Astrocyte (in vitro differentiated cells and primary cell): ENCODE data around the gene TRIP12. TPM values are rescaled to one million over a fixed set of nuclear protein-coding genes. Genes with fewer than 3 reads are reported as not detected.
A peak's percentile ranks its signal among the peaks of the same experiment; 100 is the strongest.

Experiments
- DNase-seq: peaks from one replicate; pipeline ENCODE4 v3.0.0-alpha.2; 2010; ENCODE audit warnings: low read depth
- FAIRE-seq: peaks from 2 replicates; lab custom pipeline; 2011; peaks lifted over from hg19 to GRCh38; lab: Jason Lieb, UNC
- H2AFZ ChIP-seq: 2 replicates; pipeline ENCODE4 v1.6.0; 2012; ENCODE audit warnings: low read depth, low read length, inconsistent platforms
- H3K27ac ChIP-seq: 2 replicates; pipeline ENCODE4 v1.5.1; 2011; ENCODE audit warnings: low read depth, low read length, inconsistent platforms
- H3K27me3 ChIP-seq: 2 replicates; pipeline ENCODE4 v1.6.0; 2011; ENCODE audit warnings: low read length, inconsistent platforms; ENCODE audit not compliant: insufficient read depth
- H3K36me3 ChIP-seq: 2 replicates; pipeline ENCODE4 v1.5.1; 2011; ENCODE audit warnings: low read length, inconsistent platforms; ENCODE audit not compliant: insufficient read depth
- H3K4me1 ChIP-seq: 2 replicates; pipeline ENCODE4 v1.5.1; 2011; ENCODE audit warnings: low read length, inconsistent platforms; ENCODE audit not compliant: insufficient read depth
- H3K4me2 ChIP-seq: 2 replicates; pipeline ENCODE4 v1.6.0; 2012; ENCODE audit warnings: low read length, inconsistent platforms
- H3K4me3 ChIP-seq: 2 replicates; pipeline ENCODE4 v1.5.1; 2011; ENCODE audit warnings: low read depth, mild to moderate bottlenecking, low read length, inconsistent platforms; ENCODE audit not compliant: insufficient read depth
- H3K79me2 ChIP-seq: 2 replicates; pipeline ENCODE4 v1.6.0; 2012; ENCODE audit warnings: mild to moderate bottlenecking, low read length, inconsistent platforms; ENCODE audit not compliant: insufficient read depth
- H3K9ac ChIP-seq: 2 replicates; pipeline ENCODE4 v1.6.0; 2012; ENCODE audit warnings: mild to moderate bottlenecking, low read length, inconsistent platforms
- H3K9me3 ChIP-seq: 2 replicates; pipeline ENCODE4 v1.5.1; 2012; ENCODE audit warnings: low read depth, mild to moderate bottlenecking, low read length, inconsistent platforms; ENCODE audit not compliant: insufficient read depth
- H4K20me1 ChIP-seq: 2 replicates; pipeline ENCODE4 v1.6.0; 2012; ENCODE audit warnings: low read length, inconsistent platforms; ENCODE audit not compliant: insufficient read depth
- H3K27ac Mint-ChIP-seq: one replicate; pipeline ENCODE4 v1.8.0; 2021; ENCODE audit warnings: mild to moderate bottlenecking, mixed read lengths; ENCODE audit not compliant: unreplicated experiment
- H3K27me3 Mint-ChIP-seq: one replicate; pipeline ENCODE4 v1.8.0; 2021; ENCODE audit warnings: low read depth, mixed read lengths; ENCODE audit not compliant: unreplicated experiment
- H3K36me3 Mint-ChIP-seq: one replicate; pipeline ENCODE4 v1.8.0; 2021; ENCODE audit warnings: low read depth, mixed read lengths; ENCODE audit not compliant: unreplicated experiment
- H3K4me1 Mint-ChIP-seq: one replicate; pipeline ENCODE4 v1.8.0; 2021; ENCODE audit warnings: low read depth, mixed read lengths; ENCODE audit not compliant: unreplicated experiment
- H3K4me3 Mint-ChIP-seq: one replicate; pipeline ENCODE4 v1.8.0; 2021; ENCODE audit warnings: mild to moderate bottlenecking, moderate library complexity, mixed read lengths; ENCODE audit not compliant: unreplicated experiment
- H3K9me3 Mint-ChIP-seq: one replicate; pipeline ENCODE4 v1.8.0; 2021; ENCODE audit warnings: mild to moderate bottlenecking, mixed read lengths; ENCODE audit not compliant: unreplicated experiment
- EZH2 ChIP-seq: IDR thresholded peaks from 2 replicates; pipeline ENCODE4 v1.6.1; 2012; ENCODE audit warnings: mild to moderate bottlenecking, low read length, inconsistent platforms; ENCODE audit not compliant: insufficient read depth
- total RNA-seq: library from RNA; stranded (reverse); gene quantifications from 2 replicates; pipeline ENCODE4 v1.2.1, GENCODE V29; 2021
- TF ChIP-seq, protein P1 (sequence below): IDR thresholded peaks from 2 replicates; pipeline ENCODE4 v1.5.1; 2011; ENCODE audit warnings: low read depth, mild to moderate bottlenecking, inconsistent platforms, low read length, moderate library complexity; ENCODE audit not compliant: insufficient read depth

TRIP12 gene
- total RNA-seq, 1 donor from 2014 or later, result 379 TPM

DNA sequence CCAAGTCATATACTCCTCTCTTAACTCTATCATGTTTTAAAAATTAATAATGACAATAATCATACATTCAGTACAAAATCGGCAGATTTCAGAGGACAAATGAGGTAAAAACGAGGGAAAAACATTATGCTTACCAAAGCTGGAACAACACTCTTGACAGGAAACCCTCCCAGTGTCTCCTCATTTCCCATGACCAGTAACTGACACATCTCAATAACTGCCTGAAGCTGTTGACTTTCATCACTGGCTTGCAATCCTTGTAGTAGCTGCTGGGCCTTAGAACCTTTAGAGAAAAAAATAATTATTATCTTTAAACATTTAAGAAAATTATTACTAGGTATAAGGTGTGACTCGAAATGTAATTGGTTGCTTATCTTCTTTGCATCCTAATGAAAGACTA lies 103.6 kb downstream of the TRIP12 start:
- peaks cover 4% of the 10 kb centered on the region for H3K36me3 Mint-ChIP-seq
- no peak for FAIRE-seq
- peaks cover 15% of the 10 kb centered on the region for H3K4me1 ChIP-seq

DNA sequence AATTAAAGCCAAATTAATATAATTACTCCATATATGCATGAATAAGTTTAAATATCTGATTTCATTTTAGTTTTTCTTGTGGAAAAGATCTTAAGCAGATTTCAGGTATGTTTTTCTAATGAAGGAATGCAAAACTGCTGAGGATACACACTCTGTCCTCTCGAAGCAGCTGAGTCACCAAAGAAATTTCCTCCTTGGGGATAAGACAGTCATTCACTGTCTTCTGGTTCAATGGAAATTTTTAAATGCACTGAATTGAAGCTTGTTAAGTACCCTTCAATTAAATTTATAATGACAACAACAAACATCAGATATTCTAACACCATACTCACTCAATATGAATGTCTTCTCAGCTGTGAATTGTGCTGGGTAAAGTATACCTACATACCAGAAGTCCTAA lies 106.0 kb downstream of the TRIP12 start:
- Mint-ChIP-seq H3K27ac (peak overlapping the region; percentile 58), H3K36me3 (no peaks in the 10 kb centered on the region), H3K4me1 (peaks cover 24% of the 10 kb centered on the region), H3K4me3 (no peak overlapping the region), H3K9me3 (no peaks in the 10 kb centered on the region), H3K27me3 (no peaks in the 10 kb centered on the region)
- Histone ChIP-seq H2AFZ (no peak overlapping the region), H3K27me3 (no peaks in the 10 kb centered on the region), H3K4me3 (no peak overlapping the region), H3K27ac (peak overlapping the region; percentile 36), H3K4me1 (peaks cover 15% of the 10 kb centered on the region), H4K20me1 (peaks cover 15% of the 10 kb centered on the region), H3K4me2 (peak overlapping the region; percentile 47), H3K79me2 (no peaks in the 10 kb centered on the region), H3K9me3 (no peaks in the 10 kb centered on the region), H3K36me3 (peaks cover 31% of the 10 kb centered on the region), H3K9ac (peak overlapping the region; percentile 13)
- TF ChIP-seq, protein P1, sequence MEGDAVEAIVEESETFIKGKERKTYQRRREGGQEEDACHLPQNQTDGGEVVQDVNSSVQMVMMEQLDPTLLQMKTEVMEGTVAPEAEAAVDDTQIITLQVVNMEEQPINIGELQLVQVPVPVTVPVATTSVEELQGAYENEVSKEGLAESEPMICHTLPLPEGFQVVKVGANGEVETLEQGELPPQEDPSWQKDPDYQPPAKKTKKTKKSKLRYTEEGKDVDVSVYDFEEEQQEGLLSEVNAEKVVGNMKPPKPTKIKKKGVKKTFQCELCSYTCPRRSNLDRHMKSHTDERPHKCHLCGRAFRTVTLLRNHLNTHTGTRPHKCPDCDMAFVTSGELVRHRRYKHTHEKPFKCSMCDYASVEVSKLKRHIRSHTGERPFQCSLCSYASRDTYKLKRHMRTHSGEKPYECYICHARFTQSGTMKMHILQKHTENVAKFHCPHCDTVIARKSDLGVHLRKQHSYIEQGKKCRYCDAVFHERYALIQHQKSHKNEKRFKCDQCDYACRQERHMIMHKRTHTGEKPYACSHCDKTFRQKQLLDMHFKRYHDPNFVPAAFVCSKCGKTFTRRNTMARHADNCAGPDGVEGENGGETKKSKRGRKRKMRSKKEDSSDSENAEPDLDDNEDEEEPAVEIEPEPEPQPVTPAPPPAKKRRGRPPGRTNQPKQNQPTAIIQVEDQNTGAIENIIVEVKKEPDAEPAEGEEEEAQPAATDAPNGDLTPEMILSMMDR, result no peak
- TF ChIP-seq EZH2, result no peak
- DNase-seq (peak; percentile 48), FAIRE-seq (peak; percentile 60)

More for the DNA sequence above, 103.6 kb downstream of the TRIP12 start:
- H3K9me3 Mint-ChIP-seq, result no peaks in the 10 kb centered on the region
- peaks cover 25% of the 10 kb centered on the region for H4K20me1 ChIP-seq
- no peak for DNase-seq
- H2AFZ ChIP-seq, result no peak overlapping the region
- TF ChIP-seq, protein P1, result no peak
- no peak for TF ChIP-seq EZH2
- no peak overlapping the region for H3K27ac Mint-ChIP-seq
- H3K79me2 ChIP-seq, result no peaks in the 10 kb centered on the region
- H3K9me3 ChIP-seq, result no peaks in the 10 kb centered on the region
- no peak overlapping the region for H3K4me2 ChIP-seq
- H3K9ac ChIP-seq, result no peak overlapping the region
- H3K4me3 ChIP-seq, result no peak overlapping the region
- no peak overlapping the region for H3K27ac ChIP-seq
- no peaks in the 10 kb centered on the region for H3K27me3 ChIP-seq
- no peak overlapping the region for H3K4me3 Mint-ChIP-seq
- H3K27me3 Mint-ChIP-seq, result no peaks in the 10 kb centered on the region
- H3K4me1 Mint-ChIP-seq, result peaks cover 32% of the 10 kb centered on the region
- peaks cover 21% of the 10 kb centered on the region for H3K36me3 ChIP-seq

DNA sequence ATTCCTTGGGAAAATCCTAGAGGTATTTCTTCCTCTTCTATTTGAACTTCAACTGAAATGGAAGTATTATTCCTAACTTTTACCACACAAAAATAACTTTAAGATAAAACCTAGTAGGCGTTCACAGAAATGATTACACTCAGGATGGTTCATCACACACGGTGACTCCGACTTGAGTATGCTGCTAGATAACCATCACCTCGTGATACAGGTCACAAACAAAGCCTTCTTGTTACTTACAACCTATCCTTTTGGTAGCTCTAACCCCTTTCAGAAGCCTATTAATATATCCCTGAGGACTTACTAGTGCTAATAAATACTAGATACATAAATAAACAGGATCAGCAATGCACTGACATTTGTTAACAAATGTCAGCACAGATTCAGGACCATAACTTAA lies 106.5 kb downstream of the TRIP12 start:
- peak overlapping the region; percentile 9 for H3K9ac ChIP-seq
- H3K4me2 ChIP-seq, result peak overlapping the region; percentile 12
- peaks cover 15% of the 10 kb centered on the region for H3K4me1 ChIP-seq
- peaks cover 34% of the 10 kb centered on the region for H3K36me3 ChIP-seq
- FAIRE-seq, result peak; percentile 32
- no peak overlapping the region for H2AFZ ChIP-seq
- H3K9me3 Mint-ChIP-seq, result no peaks in the 10 kb centered on the region
- H3K27me3 ChIP-seq, result no peaks in the 10 kb centered on the region
- H3K36me3 Mint-ChIP-seq, result no peaks in the 10 kb centered on the region
- H3K27ac Mint-ChIP-seq, result peak overlapping the region; percentile 87
- H3K27me3 Mint-ChIP-seq, result no peaks in the 10 kb centered on the region
- peak overlapping the region; percentile 50 for H3K4me3 Mint-ChIP-seq
- TF ChIP-seq, protein P1, result no peak
- TF ChIP-seq EZH2, result no peak
- H3K4me3 ChIP-seq, result no peak overlapping the region
- H3K27ac ChIP-seq, result peak overlapping the region; percentile 36
- H3K79me2 ChIP-seq, result no peaks in the 10 kb centered on the region
- peak; percentile 40 for DNase-seq
- H4K20me1 ChIP-seq, result peaks cover 15% of the 10 kb centered on the region
- H3K4me1 Mint-ChIP-seq, result peaks cover 24% of the 10 kb centered on the region
- no peaks in the 10 kb centered on the region for H3K9me3 ChIP-seq
